ENCODE measurements around the gene SAMD13. TPM values are rescaled to one million over a fixed set of nuclear protein-coding genes. Genes with fewer than 3 reads are reported as not detected.
A peak's percentile ranks its signal among the peaks of the same experiment; 100 is the strongest.

The SAMD13 gene
- total and polyA plus RNA-seq, 5 donors, result 0.92 to 2.9 (median 1.3) TPM

- H3K27ac ChIP-seq (ENCODE audit: low read length), result no peak overlapping the region
- H3K4me3 ChIP-seq (ENCODE audit: low read length), result no peak overlapping the region
- 95% methylated on average over 3 of the region's 3 CpGs for WGBS
- ATAC-seq, result no peak
- intact Hi-C loops (cut with DNase I), result no loop called here
- no peak for DNase-seq
- no peaks in the 10 kb centered on the region for H3K4me1 ChIP-seq (ENCODE audit: control insufficient read depth, insufficient read depth, low read length)
- no peaks in the 10 kb centered on the region for H3K27me3 ChIP-seq (ENCODE audit: control insufficient read depth, insufficient read depth)
- H3K9me3 ChIP-seq (ENCODE audit: control insufficient read depth, low read length), result no peaks in the 10 kb centered on the region
Measured at GRCh38 chr1:84361796-84362195, 60.3 kb downstream of the SAMD13 start.

DNA sequence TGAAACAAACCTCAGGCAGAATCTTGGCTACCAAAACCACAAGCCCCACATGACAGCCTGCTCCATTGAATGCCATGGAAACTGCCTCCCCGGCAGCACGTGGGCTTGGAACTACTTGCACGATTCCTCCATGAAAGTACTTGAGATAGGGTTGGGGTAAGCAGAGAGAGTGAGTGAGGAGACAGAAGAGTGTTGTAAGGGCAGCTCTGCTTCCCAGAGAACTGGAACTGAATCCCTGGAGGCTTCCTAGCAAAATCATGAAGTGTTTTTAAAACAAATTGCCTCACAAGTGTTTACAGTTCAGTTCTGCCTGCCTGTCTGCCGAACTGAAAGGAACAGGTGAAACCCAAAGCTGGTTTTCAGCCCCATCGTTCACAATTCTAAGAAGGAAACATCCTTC, 61.5 kb downstream of the SAMD13 start:
- Histone ChIP-seq H3K4me3 (ENCODE audit: low read length) (no peak overlapping the region), H3K27ac (ENCODE audit: low read length) (no peak overlapping the region), H3K9me3 (ENCODE audit: control insufficient read depth, low read length) (no peaks in the 10 kb centered on the region), H3K27me3 (ENCODE audit: control insufficient read depth, insufficient read depth) (no peaks in the 10 kb centered on the region), H3K4me1 (ENCODE audit: control insufficient read depth, insufficient read depth, low read length) (no peaks in the 10 kb centered on the region)
- intact Hi-C loops (cut with DNase I), result no loop called here
- ATAC-seq (peak in 1 of 2 donors; percentile 42), DNase-seq (no peak)
- 58% methylated on average over 5 of the region's 5 CpGs for WGBS

- intact Hi-C loops (cut with DNase I), result no loop called here
- WGBS, result 77% methylated on average over 5 of the region's 5 CpGs
- ATAC-seq, result no peak
- no peak overlapping the region for H3K4me3 ChIP-seq (ENCODE audit: low read length)
- H3K9me3 ChIP-seq (ENCODE audit: control insufficient read depth, low read length), result no peaks in the 10 kb centered on the region
- H3K27ac ChIP-seq (ENCODE audit: low read length), result no peak overlapping the region
- H3K4me1 ChIP-seq (ENCODE audit: control insufficient read depth, insufficient read depth, low read length), result no peaks in the 10 kb centered on the region
- DNase-seq, result no peak
- H3K27me3 ChIP-seq (ENCODE audit: control insufficient read depth, insufficient read depth), result no peaks in the 10 kb centered on the region
Measured at GRCh38 chr1:84363622-84364021, 62.1 kb downstream of the SAMD13 start.

DNA sequence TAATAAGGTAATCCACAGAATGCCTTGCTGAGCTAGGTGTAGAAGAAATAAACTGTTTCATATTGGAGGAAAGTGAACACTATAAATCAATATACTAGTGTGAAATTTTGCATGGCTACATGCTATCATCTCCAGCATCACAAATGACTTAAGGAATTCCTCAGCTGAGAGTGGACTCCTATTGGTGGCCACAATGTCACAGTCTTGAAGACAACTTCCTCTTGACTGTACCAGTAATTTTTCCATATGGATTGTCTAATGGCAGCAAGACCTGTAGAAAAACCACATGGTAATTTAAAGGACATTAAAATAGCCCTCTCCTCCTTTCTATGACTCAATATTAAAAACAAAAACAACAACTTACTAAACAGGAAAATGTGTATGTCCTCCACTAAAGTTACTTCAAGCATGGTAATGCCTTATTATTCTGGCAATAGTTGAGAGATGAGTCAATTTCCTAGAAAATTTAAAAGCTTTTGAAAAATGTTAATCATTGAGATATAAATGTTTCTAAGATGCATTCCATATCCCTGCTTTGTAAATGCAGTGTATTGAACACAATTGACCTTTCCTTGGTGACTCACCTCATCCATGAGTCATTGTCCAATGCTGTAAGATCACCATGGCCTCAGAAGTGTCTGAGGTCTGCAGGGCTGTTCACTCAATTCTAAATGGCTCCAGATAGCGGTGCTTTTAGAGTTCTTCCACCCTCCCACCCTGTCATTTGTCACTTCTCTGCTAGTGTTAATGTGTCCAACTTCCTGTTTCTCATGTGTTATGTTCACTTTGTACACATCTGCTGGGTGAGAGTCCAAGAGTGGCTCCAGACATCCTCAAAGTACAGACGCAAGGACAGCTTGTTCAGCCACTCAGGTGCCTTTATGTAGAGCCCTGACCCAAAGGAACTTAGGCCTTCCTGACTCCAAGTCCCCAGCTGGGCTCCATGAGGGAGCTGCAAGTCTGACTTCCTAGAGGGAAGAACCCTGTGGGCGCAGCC, 64.0 kb downstream of the SAMD13 start:
- intact Hi-C loops (cut with DNase I), result no loop called here
- WGBS, result 48% methylated on average over 3 of the region's 3 CpGs
- H3K4me1 ChIP-seq (ENCODE audit: control insufficient read depth, insufficient read depth, low read length), result no peaks in the 10 kb centered on the region
- ATAC-seq (peak; percentile 32 to 80), DNase-seq (peak in 1 of 3 donors; percentile 36)
- H3K9me3 ChIP-seq (ENCODE audit: control insufficient read depth, low read length), result no peaks in the 10 kb centered on the region
- no peak overlapping the region for H3K4me3 ChIP-seq (ENCODE audit: low read length)
- no peak overlapping the region for H3K27ac ChIP-seq (ENCODE audit: low read length)
- H3K27me3 ChIP-seq (ENCODE audit: control insufficient read depth, insufficient read depth), result no peaks in the 10 kb centered on the region

GRCh38 chr1:84366786-84367185, 65.3 kb downstream of the SAMD13 start:
- no peak overlapping the region for H3K27ac ChIP-seq (ENCODE audit: low read length)
- no peaks in the 10 kb centered on the region for H3K27me3 ChIP-seq (ENCODE audit: control insufficient read depth, insufficient read depth)
- intact Hi-C loops (cut with DNase I), result no loop called here
- ATAC-seq, result no peak
- no peaks in the 10 kb centered on the region for H3K9me3 ChIP-seq (ENCODE audit: control insufficient read depth, low read length)
- no peak for DNase-seq
- whole genome bisulfite sequencing, result 80% methylated on average over 2 of the region's 2 CpGs
- H3K4me1 ChIP-seq (ENCODE audit: control insufficient read depth, insufficient read depth, low read length), result no peaks in the 10 kb centered on the region
- H3K4me3 ChIP-seq (ENCODE audit: low read length), result no peak overlapping the region

- ATAC-seq, result no peak
- no peak overlapping the region for H3K27ac ChIP-seq (ENCODE audit: low read length)
- H3K27me3 ChIP-seq (ENCODE audit: control insufficient read depth, insufficient read depth), result no peaks in the 10 kb centered on the region
- H3K4me1 ChIP-seq (ENCODE audit: control insufficient read depth, insufficient read depth, low read length), result no peaks in the 10 kb centered on the region
- intact Hi-C loops (cut with DNase I), result no loop called here
- no peak for DNase-seq
- H3K4me3 ChIP-seq (ENCODE audit: low read length), result no peak overlapping the region
- 53% methylated on average over 1 of the region's 1 CpG for WGBS
- H3K9me3 ChIP-seq (ENCODE audit: control insufficient read depth, low read length), result no peaks in the 10 kb centered on the region
Measured at GRCh38 chr1:84367219-84367618, 65.7 kb downstream of the SAMD13 start.

GRCh38 chr1:84368441-84368840, 66.9 kb downstream of the SAMD13 start:
- H3K27me3 ChIP-seq (ENCODE audit: control insufficient read depth, insufficient read depth), result no peaks in the 10 kb centered on the region
- 95% methylated on average over 5 of the region's 5 CpGs for WGBS
- intact Hi-C loops (cut with DNase I), result no loop called here

GRCh38 chr1:84370266-84370665, 68.8 kb downstream of the SAMD13 start:
- no peaks in the 10 kb centered on the region for H3K4me1 ChIP-seq (ENCODE audit: control insufficient read depth, insufficient read depth, low read length)
- no peak overlapping the region for H3K4me3 ChIP-seq (ENCODE audit: low read length)
- no peak for DNase-seq
- H3K9me3 ChIP-seq (ENCODE audit: control insufficient read depth, low read length), result no peaks in the 10 kb centered on the region
- no peak for ATAC-seq
- 82% methylated on average over 1 of the region's 1 CpG for WGBS
- no peaks in the 10 kb centered on the region for H3K27me3 ChIP-seq (ENCODE audit: control insufficient read depth, insufficient read depth)
- intact Hi-C loops (cut with DNase I), result no loop called here
- no peak overlapping the region for H3K27ac ChIP-seq (ENCODE audit: low read length)

More at GRCh38 chr1:84368441-84368840, 66.9 kb downstream of the SAMD13 start:
- ATAC-seq (no peak), DNase-seq (no peak)
- Histone ChIP-seq H3K27ac (ENCODE audit: low read length) (no peak overlapping the region), H3K4me1 (ENCODE audit: control insufficient read depth, insufficient read depth, low read length) (no peaks in the 10 kb centered on the region), H3K4me3 (ENCODE audit: low read length) (no peak overlapping the region), H3K9me3 (ENCODE audit: control insufficient read depth, low read length) (no peaks in the 10 kb centered on the region)

DNA sequence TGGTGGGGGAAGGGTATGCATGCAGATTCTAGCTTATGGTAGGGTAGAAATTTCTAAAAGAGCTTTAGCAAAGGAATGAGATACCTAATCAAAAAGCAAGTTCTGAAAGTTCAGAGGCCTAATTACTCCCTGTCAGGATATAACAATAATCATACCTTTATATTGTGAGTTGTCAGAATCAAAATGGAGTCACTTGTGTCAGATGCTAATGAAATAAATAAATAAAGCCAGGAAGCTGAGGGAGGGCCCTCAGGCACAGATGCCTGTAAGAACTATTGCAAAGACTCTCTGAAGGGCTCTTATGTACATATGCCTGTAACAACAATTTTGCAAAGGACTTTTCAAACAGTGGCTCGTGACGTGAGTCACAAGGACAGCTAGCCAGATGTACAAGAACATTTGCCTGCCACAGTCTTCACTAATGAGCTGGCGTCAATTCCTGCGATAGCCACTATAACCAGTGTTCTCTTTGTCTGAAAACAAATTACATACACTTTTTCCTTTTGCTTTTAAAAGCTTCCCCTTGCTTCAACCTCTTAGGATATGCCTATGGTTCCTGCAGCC, 69.4 kb downstream of the SAMD13 start:
- Histone ChIP-seq H3K4me1 (ENCODE audit: control insufficient read depth, insufficient read depth, low read length) (no peaks in the 10 kb centered on the region), H3K9me3 (ENCODE audit: control insufficient read depth, low read length) (no peaks in the 10 kb centered on the region), H3K27ac (ENCODE audit: low read length) (no peak overlapping the region), H3K4me3 (ENCODE audit: low read length) (no peak overlapping the region), H3K27me3 (ENCODE audit: control insufficient read depth, insufficient read depth) (no peaks in the 10 kb centered on the region)
- no peak for ATAC-seq
- WGBS, result 93% methylated on average over 4 of the region's 4 CpGs
- no peak for DNase-seq
- intact Hi-C loops (cut with DNase I), result no loop called here

- Histone ChIP-seq H3K27ac (ENCODE audit: low read length) (no peak overlapping the region), H3K27me3 (ENCODE audit: control insufficient read depth, insufficient read depth) (no peaks in the 10 kb centered on the region), H3K4me1 (ENCODE audit: control insufficient read depth, insufficient read depth, low read length) (peaks cover 2% of the 10 kb centered on the region), H3K4me3 (ENCODE audit: low read length) (no peak overlapping the region), H3K9me3 (ENCODE audit: control insufficient read depth, low read length) (no peaks in the 10 kb centered on the region)
- intact Hi-C loops (cut with DNase I), result no loop called here
- 40% methylated on average over 2 of the region's 2 CpGs for WGBS
- DNase-seq (no peak), ATAC-seq (no peak)
Measured at GRCh38 chr1:84373436-84374141, 72.1 kb downstream of the SAMD13 start.
